Upper lobe of left lung (tissue), 6 donors: Measurements from ENCODE around the gene INSR. TPM values are rescaled to one million over a fixed set of nuclear protein-coding genes. Genes with fewer than 3 reads are reported as not detected.
A peak's percentile ranks its signal among the peaks of the same experiment; 100 is the strongest.
"Not testable (repeated sequence)": the region's sequence is repeated elsewhere in the genome, so short reads cannot be mapped to it uniquely, and the experiment has no call there.

Source experiments
- ATAC-seq, 2 donors: fragments of 200-7000 bp; cut with Tn5 transposase; one replicate each; pipeline ENCODE4 v1.9.1; 2022; ENCODE audit warnings: mild to moderate bottlenecking in 2 of 2, moderate library complexity in 2 of 2; ENCODE audit not compliant: low FRiP score in 2 of 2
- DNase-seq, 2 donors: peaks; one replicate each; pipeline ENCODE4 v3.0.0-alpha.2; 2019 to 2020
- H3K27ac ChIP-seq, 4 donors: fragments of 200-600 bp; sonication (generic); one replicate each; pipeline ENCODE4 v1.5.1; 2016 to 2019
- H3K27me3 ChIP-seq, 4 donors: fragments of 200-600 bp; sonication (generic); one replicate each; pipeline ENCODE4 v1.5.1; 2017 to 2019
- H3K36me3 ChIP-seq, 4 donors: fragments of 200-600 bp; sonication (generic); one replicate each; pipeline ENCODE4 v1.5.1; 2016 to 2019
- H3K4me1 ChIP-seq, 4 donors: fragments of 200-600 bp; sonication (generic); one replicate each; pipeline ENCODE4 v1.5.1; 2018 to 2019
- H3K4me3 ChIP-seq, 4 donors: fragments of 200-600 bp; sonication (generic); one replicate each; pipeline ENCODE4 v1.5.1; 2017 to 2019; ENCODE audit warnings: mild to moderate bottlenecking in 2 of 4, moderate library complexity in 1 of 4
- H3K9me3 ChIP-seq, 4 donors: fragments of 200-600 bp; sonication (generic); one replicate each; pipeline ENCODE4 v1.5.1; 2018 to 2019
- CTCF ChIP-seq, 6 experiments: fragments of 450-650 bp in 4 of 6; fragments of 200-600 bp in 2 of 6; sonication (generic) in 2 of 6; IDR thresholded peaks; one replicate each; pipeline ENCODE4 v1.5.1; 2016 to 2019; ENCODE audit warnings: antibody characterized with exemption in 6 of 6
- EP300 ChIP-seq, 4 donors: sonication (generic); formaldehyde crosslinking; IDR thresholded peaks; one replicate each; pipeline ENCODE4 v1.5.1; 2017; ENCODE audit warnings: antibody characterized with exemption in 4 of 4, control low read depth in 2 of 4
- POLR2A ChIP-seq, 4 donors: fragments of 450-650 bp; IDR thresholded peaks; one replicate each; pipeline ENCODE4 v1.5.1; 2016 to 2017; ENCODE audit warnings: antibody characterized with exemption in 4 of 4, mild to moderate bottlenecking in 2 of 4
- POLR2AphosphoS5 ChIP-seq, 2 donors: sonication (generic); formaldehyde crosslinking; IDR thresholded peaks; one replicate each; pipeline ENCODE4 v1.5.1; 2017; ENCODE audit warnings: antibody characterized with exemption in 2 of 2
- WGBS, 2 donors: methylation state at CpG; one replicate each; pipeline ENCODE4 v1.1.5; 2017 to 2018; 5-methylcytosine and 5-hydroxymethylcytosine counted together
- total RNA-seq, 6 donors: library from RNA; depleted of rRNA in 4 of 6; stranded (reverse); fragments of >200 nt in 4 of 6; gene quantifications; one replicate each; pipeline versions ENCODE4 v1.1.0 to v1.2.1, GENCODE V29; 2016 to 2021
- donor health status: DM: no; HTN: no; CAD: no; lungs with moderate emphysema.
- donor health status: DM: no; HTN: yes; CAD: no; lungs with severe emphysema.

INSR gene
- total RNA-seq, 6 donors from 2014 or later = 32.4 to 142 (median 49.9) TPM

GRCh38 chr19:7068599-7068998 lies 225.6 kb downstream of the INSR start:
- Histone ChIP-seq H3K4me3 (peak overlapping the region in 2 of 4 donors; percentile 95 to 98), H3K9me3 (no peaks in the 10 kb centered on the region), H3K4me1 (peaks cover 7 to 17% (median 11%) of the 10 kb centered on the region in 4 donors), H3K27me3 (no peaks in the 10 kb centered on the region), H3K36me3 (peaks cover 12 to 32% (median 26%) of the 10 kb centered on the region in 4 donors), H3K27ac (peak overlapping the region in 3 of 4 donors; percentile 32 to 89 (median 88))
- TF ChIP-seq CTCF (IDR thresholded peaks at IDR 0.05) (no peak), POLR2A (IDR thresholded peaks at IDR 0.05) (no peak), POLR2AphosphoS5 (IDR thresholded peaks at IDR 0.05) (no peak), EP300 (IDR thresholded peaks at IDR 0.05) (no peak)
- DNase-seq (no peak), ATAC-seq (no peak)
- WGBS, 2 donors = 80 to 86% methylated on average over 6 of the region's 6 CpGs

GRCh38 chr19:7067716-7068115 lies 226.5 kb downstream of the INSR start:
- TF ChIP-seq POLR2AphosphoS5 (IDR thresholded peaks at IDR 0.05) (no peak), POLR2A (IDR thresholded peaks at IDR 0.05) (no peak), CTCF (IDR thresholded peaks at IDR 0.05) (no peak), EP300 (IDR thresholded peaks at IDR 0.05) (no peak)
- Histone ChIP-seq H3K27ac (no peak overlapping the region), H3K4me1 (peaks cover 7 to 17% (median 11%) of the 10 kb centered on the region in 4 donors), H3K9me3 (no peaks in the 10 kb centered on the region), H3K4me3 (no peak overlapping the region), H3K27me3 (no peaks in the 10 kb centered on the region), H3K36me3 (peaks cover 10 to 23% (median 18%) of the 10 kb centered on the region in 4 donors)
- DNase-seq = no peak
- 85% methylated on average over 2 of the region's 2 CpGs for WGBS, 2 donors
- no peak for ATAC-seq

- H3K4me3 ChIP-seq, DNase-seq, H3K27ac ChIP-seq, H3K27me3 ChIP-seq, ATAC-seq, H3K9me3 ChIP-seq: not testable (repeated sequence)
- peaks cover 5 to 17% (median 12%) of the 10 kb centered on the region in 4 donors for H3K36me3 ChIP-seq
- peaks cover 7 to 17% (median 11%) of the 10 kb centered on the region in 4 donors for H3K4me1 ChIP-seq
- WGBS, 2 donors = 60 to 66% methylated on average over 13 of the region's 13 CpGs
These were observed 227.1 kb downstream of the INSR start for GRCh38 chr19:7067122-7067521.

GRCh38 chr19:7063764-7064418 lies 230.3 kb downstream of the INSR start:
- Histone ChIP-seq H3K27me3 (no peaks in the 10 kb centered on the region), H3K4me1 (peaks cover 0 to 2% (median 0%) of the 10 kb centered on the region in 4 donors), H3K4me3 (no peak overlapping the region), H3K9me3 (no peaks in the 10 kb centered on the region), H3K36me3 (no peaks in the 10 kb centered on the region), H3K27ac (no peak overlapping the region)
- DNase-seq (no peak), ATAC-seq (peak in 1 of 2 donors; percentile 19)
- no peak for TF ChIP-seq EP300 (IDR thresholded peaks at IDR 0.05)
- no peak for TF ChIP-seq POLR2A (IDR thresholded peaks at IDR 0.05)
- TF ChIP-seq CTCF (IDR thresholded peaks at IDR 0.05) = no peak
- TF ChIP-seq POLR2AphosphoS5 (IDR thresholded peaks at IDR 0.05) = no peak
- WGBS, 2 donors = 94 to 95% methylated on average over 9 of the region's 9 CpGs

GRCh38 chr19:7063339-7063738 lies 230.9 kb downstream of the INSR start:
- WGBS, 2 donors = 84 to 86% methylated on average over 4 of the region's 4 CpGs
- Histone ChIP-seq H3K36me3 (no peaks in the 10 kb centered on the region), H3K9me3 (no peaks in the 10 kb centered on the region), H3K4me3 (no peak overlapping the region), H3K27me3 (no peaks in the 10 kb centered on the region), H3K4me1 (no peaks in the 10 kb centered on the region), H3K27ac (no peak overlapping the region)
- no peak for DNase-seq
- no peak for TF ChIP-seq CTCF (IDR thresholded peaks at IDR 0.05)
- TF ChIP-seq POLR2AphosphoS5 (IDR thresholded peaks at IDR 0.05) = no peak
- no peak for TF ChIP-seq POLR2A (IDR thresholded peaks at IDR 0.05)
- TF ChIP-seq EP300 (IDR thresholded peaks at IDR 0.05) = no peak
- no peak for ATAC-seq

Other genes starting within 250 kb of the INSR start
- gene MBD3L2, start 245.1 kb downstream of the INSR start, total RNA-seq = not detected
- not detected for gene MBD3L3, start 235.7 kb downstream of the INSR start, total RNA-seq
- gene ZNF557, start 224.7 kb downstream of the INSR start, total RNA-seq = 10 to 100 TPM in 3 of 6 donors, 1 to 10 TPM in 3; 2.4 to 22.0 (median 9.9) TPM
- 100 to 1,000 TPM in 1 of 6 donors, 10 to 100 TPM in 5; 56.1 to 106 (median 66.0) TPM for gene ARHGEF18, start 54.5 kb upstream of the INSR start, total RNA-seq
- gene PEX11G, start 194.6 kb upstream of the INSR start, total RNA-seq = 1 to 10 TPM; 2.3 to 9.1 (median 5.4) TPM
- gene ZNF358, start 221.7 kb upstream of the INSR start, total RNA-seq = 100 to 1,000 TPM in 1 of 6 donors, 10 to 100 TPM in 5; 31.1 to 116 (median 57.8) TPM
- gene MCOLN1, start 228.2 kb upstream of the INSR start, total RNA-seq = 100 to 1,000 TPM in 2 of 6 donors, 10 to 100 TPM in 4; 12.9 to 118 (median 69.7) TPM
- 100 to 1,000 TPM; 125 to 412 (median 328) TPM for gene PNPLA6, start 241.3 kb upstream of the INSR start, total RNA-seq